DMS153 (cell line): ENCODE results near the gene PRRT1B.
"Not testable (repeated sequence)": the region's sequence is repeated elsewhere in the genome, so short reads cannot be mapped to it uniquely, and the experiment has no call there.

ENCODE experiments used
- DNase-seq: peaks from one replicate; lab custom pipeline; 2025; lab: John Stamatoyannopoulos, UW

PRRT1B gene

GRCh38 chr9:131550465-131550864 lies 5.1 kb downstream of the PRRT1B start:
- not testable (repeated sequence) for DNase-seq

- no peak for DNase-seq
Observed at GRCh38 chr9:131552030-131552429, 6.7 kb downstream of the PRRT1B start.

GRCh38 chr9:131554087-131554842 lies 8.9 kb downstream of the PRRT1B start:
- DNase-seq, result no peak

GRCh38 chr9:131554843-131555351 lies 9.6 kb downstream of the PRRT1B start:
- no peak for DNase-seq

GRCh38 chr9:131555841-131556673 lies 10.7 kb downstream of the PRRT1B start:
- no peak for DNase-seq

- DNase-seq, result no peak
Observed at GRCh38 chr9:131557855-131558548, 12.7 kb downstream of the PRRT1B start.

GRCh38 chr9:131559421-131560000 lies 14.2 kb downstream of the PRRT1B start:
- no peak for DNase-seq

GRCh38 chr9:131562032-131562959 lies 17.0 kb downstream of the PRRT1B start:
- no peak for DNase-seq

- DNase-seq, result no peak
Observed at GRCh38 chr9:131565369-131565768, 20.0 kb downstream of the PRRT1B start.

- no peak for DNase-seq
Observed at GRCh38 chr9:131566158-131566557, 20.8 kb downstream of the PRRT1B start.

GRCh38 chr9:131567910-131568309 lies 22.6 kb downstream of the PRRT1B start:
- no peak for DNase-seq

GRCh38 chr9:131574730-131575640 lies 29.7 kb downstream of the PRRT1B start:
- DNase-seq, result no peak

GRCh38 chr9:131575946-131576853 lies 30.9 kb downstream of the PRRT1B start:
- no peak for DNase-seq

GRCh38 chr9:131577005-131578000 lies 32.0 kb downstream of the PRRT1B start:
- no peak for DNase-seq

GRCh38 chr9:131578021-131578420 lies 32.7 kb downstream of the PRRT1B start:
- no peak for DNase-seq

GRCh38 chr9:131578731-131579504 lies 33.6 kb downstream of the PRRT1B start:
- DNase-seq, result no peak

- DNase-seq, result no peak
Observed at GRCh38 chr9:131579789-131580211, 34.5 kb downstream of the PRRT1B start.
